Thymus (tissue), 11 donors: Measurements from ENCODE around the gene MUS81. TPM values are rescaled to one million over a fixed set of nuclear protein-coding genes. Genes with fewer than 3 reads are reported as not detected.
A peak's percentile ranks its signal among the peaks of the same experiment; 100 is the strongest.
"Not testable (repeated sequence)": the region's sequence is repeated elsewhere in the genome, so short reads cannot be mapped to it uniquely, and the experiment has no call there.

Experiments
- DNase-seq, 9 donors: peaks; one replicate each; pipeline ENCODE4 v3.0.0-alpha.2; 2013; ENCODE audit warnings: low spot score in 9 of 9, low read depth in 6 of 9, missing footprints in 1 of 9
- H3K27ac ChIP-seq, 2 donors: one replicate each; pipeline ENCODE4 v1.5.1; 2013; ENCODE audit warnings: control low read depth in 1 of 2, low read depth in 1 of 2, low read length in 1 of 2, mild to moderate bottlenecking in 1 of 2, moderate library complexity in 1 of 2
- H3K27me3 ChIP-seq, 2 donors: one replicate each; pipeline ENCODE4 v1.5.1; 2013; ENCODE audit warnings: low read length in 1 of 2; ENCODE audit not compliant: control insufficient read depth in 2 of 2, insufficient read depth in 1 of 2
- H3K36me3 ChIP-seq, 2 donors: one replicate each; pipeline ENCODE4 v1.5.1; 2013; ENCODE audit warnings: low read length in 1 of 2, mild to moderate bottlenecking in 1 of 2, moderate library complexity in 1 of 2; ENCODE audit not compliant: control insufficient read depth in 2 of 2, insufficient read depth in 2 of 2
- H3K4me1 ChIP-seq, 2 donors: one replicate each; pipeline ENCODE4 v1.5.1; 2013; ENCODE audit warnings: low read length in 2 of 2; ENCODE audit not compliant: control insufficient read depth in 2 of 2, insufficient read depth in 2 of 2
- H3K4me3 ChIP-seq, 2 donors: one replicate each; pipeline ENCODE4 v1.5.1; 2013; ENCODE audit warnings: low read length in 2 of 2, control low read depth in 1 of 2, mild to moderate bottlenecking in 1 of 2
- H3K9me3 ChIP-seq, 2 donors: one replicate each; pipeline ENCODE4 v1.5.1; 2013; ENCODE audit warnings: low read length in 1 of 2, mild to moderate bottlenecking in 1 of 2; ENCODE audit not compliant: control insufficient read depth in 2 of 2, insufficient read depth in 1 of 2
- WGBS: extraction: QIAGEN DNeasy Blood & Tissue Kit; methylation state at CpG from one replicate; pipeline ENCODE4 v1.1.7; 2013; 5-methylcytosine and 5-hydroxymethylcytosine counted together
- polyA plus RNA-seq: library from polyadenylated mRNA; stranded (reverse); fragments of 200-250 nt; gene quantifications from one replicate; pipeline ENCODE4 v1.2.3, GENCODE V29; 2013
- total RNA-seq: library from RNA; stranded (reverse); fragments of 120-200 nt; gene quantifications from one replicate; pipeline ENCODE4 v1.2.4, GENCODE V29; 2013
- donor health status: healthy.

MUS81 gene
- total and polyA plus RNA-seq, 2 donors = 46.8 to 127 TPM

- no peak overlapping the region for H3K27ac ChIP-seq
- H3K27me3 ChIP-seq = peaks cover 0 to 15% of the 10 kb centered on the region in 2 donors
- H3K36me3 ChIP-seq = no peaks in the 10 kb centered on the region
- H3K9me3 ChIP-seq = no peaks in the 10 kb centered on the region
- 79% methylated on average over 8 of the region's 8 CpGs for WGBS
- H3K4me1 ChIP-seq = peaks cover 0 to 8% of the 10 kb centered on the region in 2 donors
- DNase-seq = no peak
- no peak overlapping the region for H3K4me3 ChIP-seq
These were observed 39.1 kb upstream of the MUS81 start for GRCh38 chr11:65821107-65821506.

GRCh38 chr11:65822776-65823528 lies 37.3 kb upstream of the MUS81 start:
- Histone ChIP-seq H3K36me3 (no peaks in the 10 kb centered on the region), H3K27me3 (no peaks in the 10 kb centered on the region), H3K27ac (no peak overlapping the region), H3K4me1 (peaks cover 0 to 2% of the 10 kb centered on the region in 2 donors), H3K9me3 (no peaks in the 10 kb centered on the region), H3K4me3 (no peak overlapping the region)
- no peak for DNase-seq
- 93% methylated on average over 15 of the region's 15 CpGs for WGBS

GRCh38 chr11:65826984-65827735 lies 33.1 kb upstream of the MUS81 start:
- 93% methylated on average over 8 of the region's 8 CpGs for WGBS
- Histone ChIP-seq H3K9me3 (no peaks in the 10 kb centered on the region), H3K36me3 (no peaks in the 10 kb centered on the region), H3K27ac (no peak overlapping the region), H3K4me3 (no peak overlapping the region), H3K27me3 (peaks cover 0 to 6% of the 10 kb centered on the region in 2 donors), H3K4me1 (no peaks in the 10 kb centered on the region)
- DNase-seq = no peak

- 93% methylated on average over 4 of the region's 4 CpGs for WGBS
These were observed 30.8 kb upstream of the MUS81 start for GRCh38 chr11:65829459-65829858.

GRCh38 chr11:65832231-65832630 lies 28.0 kb upstream of the MUS81 start:
- Histone ChIP-seq H3K4me1 (peaks cover 6 to 19% of the 10 kb centered on the region in 2 donors), H3K27me3 (peaks cover 0 to 14% of the 10 kb centered on the region in 2 donors)
- H3K4me3 ChIP-seq, H3K27ac ChIP-seq, H3K9me3 ChIP-seq, H3K36me3 ChIP-seq, DNase-seq: not testable (repeated sequence)

More at GRCh38 chr11:65829459-65829858, 30.8 kb upstream of the MUS81 start:
- peak overlapping the region in 1 of 2 donors; percentile 18 for H3K27ac ChIP-seq
- no peak overlapping the region for H3K4me3 ChIP-seq
- H3K9me3 ChIP-seq = no peaks in the 10 kb centered on the region
- peaks cover 6 to 18% of the 10 kb centered on the region in 2 donors for H3K4me1 ChIP-seq
- H3K36me3 ChIP-seq = no peaks in the 10 kb centered on the region
- DNase-seq = no peak
- peaks cover 0 to 14% of the 10 kb centered on the region in 2 donors for H3K27me3 ChIP-seq

- peaks cover 0 to 14% of the 10 kb centered on the region in 2 donors for H3K27me3 ChIP-seq
- H3K27ac ChIP-seq = peak within 1 kb of the TSS in 1 of 2 donors; percentile 62
- peak; percentile 81 to 97 (median 93) for DNase-seq
- H3K4me1 ChIP-seq = peaks cover 6 to 19% of the 10 kb centered on the region in 2 donors
- peak within 1 kb of the TSS; percentile 71 to 80 for H3K4me3 ChIP-seq
- WGBS = under 1% methylated on average over 63 of the region's 63 CpGs
- no peaks in the 10 kb centered on the region for H3K36me3 ChIP-seq
- no peaks in the 10 kb centered on the region for H3K9me3 ChIP-seq
These were observed 26.8 kb upstream of the MUS81 start, which contains the start of gene SNX32 for GRCh38 chr11:65833297-65834030. SNX32 (plus strand) TSS chr11:65833963; CDS start chr11:65834066, 103 bp downstream.

GRCh38 chr11:65834202-65834601 lies 26.0 kb upstream of the MUS81 start:
- no peak for DNase-seq
- 69% methylated on average over 6 of the region's 6 CpGs for WGBS
- Histone ChIP-seq H3K4me1 (peaks cover 6 to 19% of the 10 kb centered on the region in 2 donors), H3K36me3 (no peaks in the 10 kb centered on the region), H3K4me3 (peak overlapping the region; percentile 71 to 80), H3K27ac (no peak overlapping the region), H3K27me3 (peaks cover 0 to 14% of the 10 kb centered on the region in 2 donors), H3K9me3 (no peaks in the 10 kb centered on the region)

GRCh38 chr11:65842144-65842543 lies 18.1 kb upstream of the MUS81 start:
- Histone ChIP-seq H3K27me3 (peaks cover 0 to under 1% of the 10 kb centered on the region in 2 donors), H3K27ac (no peak overlapping the region), H3K9me3 (no peaks in the 10 kb centered on the region), H3K4me3 (no peak overlapping the region), H3K4me1 (no peaks in the 10 kb centered on the region), H3K36me3 (no peaks in the 10 kb centered on the region)
- WGBS = 96% methylated on average over 4 of the region's 4 CpGs
- DNase-seq = no peak
